Vagina (tissue), 2 donors: ENCODE data around the gene GMNC.

Experiments used
- POLR2A ChIP-seq, 2 donors: fragments of 450-650 bp; IDR thresholded peaks; one replicate each; pipeline ENCODE4 v1.6.1; 2017; ENCODE audit warnings: antibody characterized with exemption in 2 of 2, mild to moderate bottlenecking in 2 of 2, moderate library complexity in 2 of 2
- TF ChIP-seq, protein P1 (sequence below), 3 experiments: fragments of 450-650 bp in 2 of 3; fragments of 200-600 bp in 1 of 3; sonication (generic) in 1 of 3; IDR thresholded peaks; one replicate each; pipeline ENCODE4 v1.5.1; 2017 to 2019; ENCODE audit warnings: antibody characterized with exemption in 3 of 3, mild to moderate bottlenecking in 2 of 3, moderate library complexity in 2 of 3

DNA sequence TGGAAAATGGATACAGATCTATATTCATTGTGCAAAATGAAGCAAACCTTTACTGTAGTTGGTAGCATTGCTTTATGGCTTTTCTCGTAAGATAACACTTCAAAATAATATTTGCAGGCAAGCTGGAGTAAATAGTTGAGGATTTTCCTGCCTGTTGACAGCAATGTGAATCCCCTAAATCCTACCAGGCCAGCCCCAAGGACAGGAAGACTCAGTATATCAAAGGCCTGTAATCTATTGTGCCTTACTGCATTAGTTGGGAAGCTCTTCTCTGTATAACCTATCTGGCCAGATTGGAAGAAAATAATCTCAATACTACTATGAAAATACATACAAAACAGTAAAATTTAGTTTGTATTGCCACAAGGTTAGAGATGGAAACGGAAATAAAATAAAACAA is 4.6 kb upstream of the GMNC start:
- TF ChIP-seq, protein P1, sequence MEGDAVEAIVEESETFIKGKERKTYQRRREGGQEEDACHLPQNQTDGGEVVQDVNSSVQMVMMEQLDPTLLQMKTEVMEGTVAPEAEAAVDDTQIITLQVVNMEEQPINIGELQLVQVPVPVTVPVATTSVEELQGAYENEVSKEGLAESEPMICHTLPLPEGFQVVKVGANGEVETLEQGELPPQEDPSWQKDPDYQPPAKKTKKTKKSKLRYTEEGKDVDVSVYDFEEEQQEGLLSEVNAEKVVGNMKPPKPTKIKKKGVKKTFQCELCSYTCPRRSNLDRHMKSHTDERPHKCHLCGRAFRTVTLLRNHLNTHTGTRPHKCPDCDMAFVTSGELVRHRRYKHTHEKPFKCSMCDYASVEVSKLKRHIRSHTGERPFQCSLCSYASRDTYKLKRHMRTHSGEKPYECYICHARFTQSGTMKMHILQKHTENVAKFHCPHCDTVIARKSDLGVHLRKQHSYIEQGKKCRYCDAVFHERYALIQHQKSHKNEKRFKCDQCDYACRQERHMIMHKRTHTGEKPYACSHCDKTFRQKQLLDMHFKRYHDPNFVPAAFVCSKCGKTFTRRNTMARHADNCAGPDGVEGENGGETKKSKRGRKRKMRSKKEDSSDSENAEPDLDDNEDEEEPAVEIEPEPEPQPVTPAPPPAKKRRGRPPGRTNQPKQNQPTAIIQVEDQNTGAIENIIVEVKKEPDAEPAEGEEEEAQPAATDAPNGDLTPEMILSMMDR (IDR thresholded peaks at IDR 0.05) = no peak
- no peak for TF ChIP-seq POLR2A (IDR thresholded peaks at IDR 0.05)
